Measurements from ENCODE around the gene EXD3. TPM values are rescaled to one million over a fixed set of nuclear protein-coding genes. Genes with fewer than 3 reads are reported as not detected.

EXD3 gene
- total RNA-seq, 1 experiment from 2014 or later: 1.2 TPM

DNA sequence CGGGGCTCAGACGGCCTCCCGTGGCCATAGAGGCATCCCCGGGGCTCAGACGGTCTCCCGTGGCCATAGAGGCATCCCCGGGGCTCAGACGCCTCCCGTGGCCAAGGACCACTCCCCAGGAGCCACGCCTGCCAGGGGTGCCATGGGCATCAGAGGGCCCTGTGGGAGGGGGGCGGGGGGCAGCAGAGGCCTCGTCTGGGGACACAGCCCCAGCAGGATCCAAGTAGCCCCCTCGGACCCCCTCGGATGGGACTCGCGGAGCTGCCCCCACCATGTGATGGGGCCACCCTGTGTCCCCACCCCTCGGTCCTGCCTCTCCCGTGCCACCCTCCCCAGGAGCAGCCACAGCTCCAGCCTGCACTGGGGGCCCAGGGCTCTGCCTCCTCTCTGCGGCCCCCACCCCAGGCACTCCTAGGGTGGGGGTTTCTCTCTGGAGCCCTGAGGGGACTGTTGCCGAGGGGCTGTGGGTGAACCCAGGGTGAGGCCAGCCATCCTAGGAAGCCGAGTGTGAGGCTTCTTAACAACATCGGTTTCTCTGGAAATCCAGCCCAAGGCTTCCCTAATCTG lies 15.7 kb upstream of the EXD3 start:
- H3K27me3 ChIP-seq: no peaks in the 10 kb centered on the region
- H3K9me3 ChIP-seq: no peaks in the 10 kb centered on the region
- no peak for DNase-seq

DNA sequence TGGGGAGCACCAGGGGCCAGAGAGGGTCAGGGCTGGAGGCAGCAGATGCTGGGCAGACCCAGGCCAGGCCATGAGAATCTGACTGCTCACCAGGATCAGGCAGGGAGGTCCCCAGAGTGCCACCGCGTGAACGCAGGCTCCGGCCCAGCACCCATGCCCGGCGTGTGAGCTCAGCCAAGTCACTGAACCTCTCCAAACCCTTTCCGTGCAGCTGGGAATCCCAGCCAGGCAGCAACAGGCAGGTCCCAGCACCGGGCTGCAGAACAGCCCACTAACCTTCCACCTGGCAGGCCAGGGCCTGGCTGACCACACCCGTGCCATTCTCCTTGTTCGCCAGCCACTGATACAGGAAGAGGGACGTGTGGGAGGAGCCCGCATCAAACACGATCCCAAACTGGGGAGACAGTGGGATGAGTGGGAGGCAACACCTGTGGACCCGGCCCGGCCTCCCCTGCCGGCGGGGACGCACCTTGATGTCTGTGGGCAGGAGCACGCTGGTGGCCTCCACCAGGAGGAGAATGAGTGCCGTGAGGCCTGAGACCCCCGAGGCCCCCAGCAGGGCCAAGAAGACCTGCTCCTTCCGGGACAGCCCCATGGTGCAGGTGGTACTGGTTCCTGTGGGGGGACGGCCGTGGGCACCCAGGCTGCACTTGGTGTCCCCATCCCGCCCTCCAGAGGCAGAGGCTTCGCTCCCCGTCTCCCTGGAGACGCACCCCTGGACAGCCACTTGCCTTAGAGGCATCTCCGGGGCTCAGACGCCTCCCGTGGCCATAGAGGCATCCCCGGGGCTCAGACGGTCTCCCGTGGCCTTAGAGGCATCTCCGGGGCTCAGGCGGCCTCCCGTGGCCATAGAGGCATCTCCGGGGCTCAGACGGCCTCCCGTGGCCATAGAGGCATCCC lies 15.0 kb upstream of the EXD3 start:
- Histone ChIP-seq H3K36me3 (no peaks in the 10 kb centered on the region), H3K4me3 (no peak overlapping the region), H3K9me3 (no peaks in the 10 kb centered on the region), H3K27me3 (no peaks in the 10 kb centered on the region)
- DNase-seq: no peak

More for the DNA sequence above, 15.7 kb upstream of the EXD3 start:
- Histone ChIP-seq H3K4me3 (no peak overlapping the region), H3K36me3 (no peaks in the 10 kb centered on the region)

- Histone ChIP-seq H3K4me3 (no peak overlapping the region), H3K9me3 (no peaks in the 10 kb centered on the region), H3K36me3 (no peaks in the 10 kb centered on the region), H3K27me3 (no peaks in the 10 kb centered on the region)
- DNase-seq: no peak
Observed at GRCh38 chr9:137436761-137437600, 14.0 kb upstream of the EXD3 start.

DNA sequence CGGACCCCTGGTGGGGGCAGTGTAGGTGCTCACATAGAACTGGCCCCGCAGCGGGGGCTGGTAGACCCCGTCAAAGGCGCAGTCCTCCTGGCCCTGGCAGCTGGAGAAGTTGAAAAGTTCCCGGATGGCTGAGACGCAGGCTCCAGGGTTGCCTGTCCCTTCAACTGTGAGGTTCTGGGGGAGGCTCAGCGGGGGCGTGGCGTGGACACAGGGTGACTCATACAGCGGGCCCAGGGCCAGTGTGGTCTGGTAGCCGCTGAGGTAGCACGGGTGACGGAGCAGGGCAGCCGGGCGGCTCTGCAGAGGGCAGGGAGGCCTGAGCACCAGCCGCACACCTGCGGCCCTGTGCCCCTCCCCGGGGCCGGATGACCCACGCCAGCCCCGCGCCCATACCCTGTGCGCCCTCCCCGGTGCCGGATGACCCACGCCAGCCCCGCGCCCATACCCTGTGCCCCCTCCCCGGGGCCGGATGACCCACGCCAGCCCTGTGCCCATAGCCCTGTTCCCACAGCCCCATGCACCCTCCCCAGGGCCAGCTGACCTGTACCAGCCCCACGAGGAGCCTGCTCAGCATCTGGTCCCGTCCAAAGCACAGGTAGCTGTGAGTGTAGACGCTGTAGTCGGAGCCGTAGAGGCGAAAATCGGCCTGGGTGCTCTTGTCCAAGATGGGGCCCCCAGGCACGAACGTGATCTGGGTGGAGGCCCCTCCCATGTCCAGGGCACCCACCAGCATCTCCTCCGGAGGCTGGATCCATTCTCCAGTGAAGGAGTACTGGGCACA lies 13.2 kb upstream of the EXD3 start:
- H3K27me3 ChIP-seq: no peaks in the 10 kb centered on the region
- H3K9me3 ChIP-seq: no peaks in the 10 kb centered on the region
- no peak overlapping the region for H3K4me3 ChIP-seq
- no peaks in the 10 kb centered on the region for H3K36me3 ChIP-seq
- peak; percentile 76 for DNase-seq

DNA sequence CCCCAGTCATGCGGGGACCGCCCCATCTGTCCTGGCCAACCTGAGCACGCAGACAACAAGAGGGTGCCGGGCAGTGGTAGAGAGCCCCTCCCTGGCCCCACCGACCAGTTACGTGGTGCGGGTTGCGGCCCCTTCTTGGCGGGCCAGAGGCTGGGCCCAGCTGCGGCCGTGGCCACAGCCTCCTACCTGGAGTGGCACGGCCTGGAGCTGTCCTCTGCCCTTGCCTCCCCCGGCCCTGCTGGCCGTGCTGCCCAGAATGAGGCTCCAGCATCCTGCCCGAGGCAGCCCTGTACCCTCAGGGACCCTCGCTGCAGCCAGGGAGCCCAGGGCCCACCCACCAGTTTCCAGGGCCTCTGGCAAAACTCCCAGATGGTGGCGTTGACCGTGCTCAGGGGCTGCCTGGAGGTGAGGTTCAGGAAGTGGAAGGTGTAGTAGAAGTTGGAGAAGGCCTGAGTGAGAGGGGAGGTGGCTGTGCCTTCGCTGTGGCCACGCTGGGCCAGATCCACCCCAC lies 12.5 kb upstream of the EXD3 start:
- Histone ChIP-seq H3K4me3 (no peak overlapping the region), H3K9me3 (no peaks in the 10 kb centered on the region), H3K27me3 (no peaks in the 10 kb centered on the region), H3K36me3 (no peaks in the 10 kb centered on the region)
- DNase-seq: no peak

- H3K4me3 ChIP-seq: no peak overlapping the region
- H3K36me3 ChIP-seq: no peaks in the 10 kb centered on the region
- H3K27me3 ChIP-seq: no peaks in the 10 kb centered on the region
- no peaks in the 10 kb centered on the region for H3K9me3 ChIP-seq
- DNase-seq: no peak
Observed at GRCh38 chr9:137434498-137435380, 11.8 kb upstream of the EXD3 start.

GRCh38 chr9:137433916-137434431 lies 11.0 kb upstream of the EXD3 start:
- Histone ChIP-seq H3K36me3 (no peaks in the 10 kb centered on the region), H3K4me3 (no peak overlapping the region)
- DNase-seq: no peak

GRCh38 chr9:137433349-137433915 lies 10.5 kb upstream of the EXD3 start:
- Histone ChIP-seq H3K36me3 (no peaks in the 10 kb centered on the region), H3K4me3 (no peak overlapping the region), H3K9me3 (no peaks in the 10 kb centered on the region), H3K27me3 (no peaks in the 10 kb centered on the region)
- DNase-seq: no peak

More at GRCh38 chr9:137433916-137434431, 11.0 kb upstream of the EXD3 start:
- no peaks in the 10 kb centered on the region for H3K9me3 ChIP-seq
- H3K27me3 ChIP-seq: no peaks in the 10 kb centered on the region

DNA sequence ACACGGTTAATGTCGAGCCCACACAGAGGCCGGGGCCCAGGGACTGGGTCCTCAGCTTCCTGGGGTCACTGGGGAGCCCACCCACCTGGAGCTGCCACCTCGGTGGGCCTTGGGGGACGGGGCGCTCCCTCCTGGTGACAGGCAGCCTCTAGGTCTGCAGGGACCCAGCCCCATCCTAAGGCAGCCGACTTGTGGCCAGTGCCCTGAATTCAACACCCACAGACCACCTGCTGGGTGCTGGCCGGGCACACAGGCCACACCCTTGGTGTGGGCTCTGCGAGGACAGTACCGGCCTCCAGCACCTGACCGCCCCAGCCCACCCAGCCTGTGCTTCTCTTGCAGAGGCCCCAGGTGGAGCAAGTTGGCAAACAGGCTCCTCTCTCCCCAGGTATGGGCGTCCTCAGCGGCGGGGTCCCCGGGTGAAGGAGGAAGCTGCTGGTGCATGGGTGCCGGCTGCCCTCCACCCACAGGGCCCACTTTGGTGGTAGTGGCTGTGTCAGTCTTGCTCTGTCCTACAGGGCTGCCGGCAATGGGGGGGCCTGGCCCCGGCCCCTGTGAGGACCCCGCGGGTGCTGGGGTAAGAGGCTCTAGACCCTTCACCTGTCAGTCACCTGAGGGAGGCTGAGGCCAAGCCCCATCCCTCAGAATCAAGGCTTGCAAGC lies 9.9 kb upstream of the EXD3 start:
- Histone ChIP-seq H3K27me3 (no peaks in the 10 kb centered on the region), H3K9me3 (no peaks in the 10 kb centered on the region), H3K4me3 (no peak overlapping the region), H3K36me3 (no peaks in the 10 kb centered on the region)
- DNase-seq: no peak

DNA sequence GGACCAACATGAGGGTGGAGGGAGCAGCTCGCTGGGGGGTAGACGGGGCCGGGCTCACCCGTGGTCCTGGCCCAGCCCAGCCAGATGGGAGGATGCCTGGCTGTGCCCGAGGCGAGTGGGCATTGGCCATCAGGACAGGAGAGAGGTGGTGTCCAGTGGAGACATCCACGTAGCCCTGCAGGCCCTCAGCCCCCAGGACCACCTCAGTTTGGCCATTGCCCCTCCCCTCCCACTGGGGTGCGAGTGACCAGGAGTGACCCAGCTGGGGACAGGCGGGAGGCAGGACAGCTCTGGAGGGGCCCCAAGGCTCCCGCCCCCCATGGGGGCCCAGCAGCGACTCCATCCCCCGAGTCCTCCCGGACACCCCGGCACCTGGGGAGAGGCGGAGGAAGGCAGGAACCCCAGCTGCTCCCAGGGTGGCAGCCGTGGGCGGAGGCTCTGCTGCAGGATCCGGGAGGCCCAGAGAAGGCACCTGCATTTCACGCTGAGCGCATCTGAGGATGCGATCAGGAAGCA lies 8.5 kb upstream of the EXD3 start:
- Histone ChIP-seq H3K4me3 (no peak overlapping the region), H3K27me3 (no peaks in the 10 kb centered on the region), H3K36me3 (no peaks in the 10 kb centered on the region), H3K9me3 (no peaks in the 10 kb centered on the region)
- DNase-seq: no peak

GRCh38 chr9:137430723-137431415 lies 7.9 kb upstream of the EXD3 start:
- H3K4me3 ChIP-seq: no peak overlapping the region
- DNase-seq: no peak
- H3K36me3 ChIP-seq: no peaks in the 10 kb centered on the region
- no peaks in the 10 kb centered on the region for H3K9me3 ChIP-seq
- no peaks in the 10 kb centered on the region for H3K27me3 ChIP-seq

DNA sequence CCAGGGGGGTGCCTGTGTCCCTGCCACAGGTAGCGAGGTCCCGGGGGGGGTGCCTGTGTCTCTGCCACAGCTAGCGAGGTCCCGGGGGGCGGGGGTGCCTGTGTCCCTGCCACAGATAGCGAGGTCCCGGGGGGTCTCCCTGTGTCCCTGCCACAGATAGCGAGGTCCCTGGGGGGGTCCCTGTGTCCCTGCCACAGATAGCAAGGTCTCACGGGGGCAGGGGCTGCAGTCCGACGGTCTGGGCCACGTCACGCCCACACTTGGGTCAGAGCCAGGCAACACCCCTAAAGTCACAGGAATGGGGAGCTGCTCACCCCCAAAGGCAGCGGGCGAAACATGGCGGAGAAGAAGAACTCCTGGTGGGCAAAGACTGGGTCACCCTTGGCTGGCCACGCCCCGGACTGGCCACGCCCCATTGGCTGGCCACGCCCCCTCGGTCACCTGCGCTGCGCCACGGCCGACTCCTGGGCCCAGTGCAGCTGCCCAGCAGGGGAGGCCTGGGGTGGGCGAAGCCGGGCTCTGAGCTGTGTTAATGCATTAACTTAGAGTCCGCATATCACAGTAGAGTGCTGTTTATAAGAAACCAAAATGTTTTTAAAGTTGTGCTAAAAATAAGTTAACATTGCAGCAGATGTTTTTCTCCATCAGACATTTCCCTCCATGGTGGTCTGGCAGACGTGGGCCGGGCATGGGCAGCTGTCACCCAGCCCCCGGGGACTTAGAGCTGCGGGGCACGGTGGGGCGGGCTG lies 7.2 kb upstream of the EXD3 start:
- H3K36me3 ChIP-seq: no peaks in the 10 kb centered on the region
- no peaks in the 10 kb centered on the region for H3K27me3 ChIP-seq
- H3K4me3 ChIP-seq: no peak overlapping the region
- no peaks in the 10 kb centered on the region for H3K9me3 ChIP-seq
- no peak for DNase-seq

DNA sequence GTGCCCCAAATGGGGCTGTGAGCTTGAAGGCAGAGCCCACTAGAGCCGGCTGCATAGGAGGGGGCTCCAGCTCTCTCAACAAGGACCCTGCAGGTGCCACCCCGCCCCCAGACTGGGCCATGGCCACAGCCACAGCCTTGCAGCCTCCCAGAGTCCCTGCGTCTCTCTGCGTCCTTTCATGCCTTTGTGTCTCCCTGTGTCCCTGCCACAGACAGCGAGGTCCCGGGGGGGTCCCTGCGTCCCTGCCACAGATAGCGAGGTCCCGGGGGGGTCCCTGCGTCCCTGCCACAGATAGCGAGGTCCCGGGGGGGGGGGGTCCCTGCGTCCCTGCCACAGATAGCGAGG lies 6.6 kb upstream of the EXD3 start:
- no peak overlapping the region for H3K4me3 ChIP-seq
- H3K9me3 ChIP-seq: no peaks in the 10 kb centered on the region
- H3K27me3 ChIP-seq: no peaks in the 10 kb centered on the region
- DNase-seq: no peak
- H3K36me3 ChIP-seq: no peaks in the 10 kb centered on the region
